ENCODE results near the gene RAB6B. TPM values are rescaled to one million over a fixed set of nuclear protein-coding genes. Genes with fewer than 3 reads are reported as not detected.

The RAB6B gene
- total RNA-seq, 1 donor from 2014 or later = 25.7 TPM

- H3K36me3 Mint-ChIP-seq (ENCODE audit: low read depth) = peaks cover 10% of the 10 kb centered on the region
- no peak overlapping the region for H3K4me3 Mint-ChIP-seq (ENCODE audit: unreplicated experiment)
- H3K9me3 Mint-ChIP-seq (ENCODE audit: low read depth) = no peaks in the 10 kb centered on the region
- DNase-seq (ENCODE audit: low spot score) = no peak
- H3K27ac Mint-ChIP-seq (ENCODE audit: unreplicated experiment) = no peak overlapping the region
- peaks cover 21% of the 10 kb centered on the region for H3K4me1 Mint-ChIP-seq (ENCODE audit: low read depth)
- no peaks in the 10 kb centered on the region for H3K27me3 Mint-ChIP-seq (ENCODE audit: low read depth)
- no peak for TF ChIP-seq CTCF (IDR thresholded peaks at IDR 0.05)
Measured at GRCh38 chr3:133857767-133858166, 37.9 kb downstream of the RAB6B start.

- H3K4me1 Mint-ChIP-seq (ENCODE audit: low read depth) = peaks cover 22% of the 10 kb centered on the region
- TF ChIP-seq CTCF (IDR thresholded peaks at IDR 0.05) = no peak
- H3K27me3 Mint-ChIP-seq (ENCODE audit: low read depth) = no peaks in the 10 kb centered on the region
- H3K27ac Mint-ChIP-seq (ENCODE audit: unreplicated experiment) = no peak overlapping the region
- no peak for DNase-seq (ENCODE audit: low spot score)
- no peaks in the 10 kb centered on the region for H3K9me3 Mint-ChIP-seq (ENCODE audit: low read depth)
- H3K36me3 Mint-ChIP-seq (ENCODE audit: low read depth) = peaks cover 3% of the 10 kb centered on the region
- H3K4me3 Mint-ChIP-seq (ENCODE audit: unreplicated experiment) = no peak overlapping the region
Measured at GRCh38 chr3:133856316-133856715, 39.4 kb downstream of the RAB6B start.

- no peak overlapping the region for H3K4me3 Mint-ChIP-seq (ENCODE audit: unreplicated experiment)
- no peaks in the 10 kb centered on the region for H3K9me3 Mint-ChIP-seq (ENCODE audit: low read depth)
- DNase-seq (ENCODE audit: low spot score) = no peak
- no peak overlapping the region for H3K27ac Mint-ChIP-seq (ENCODE audit: unreplicated experiment)
- H3K4me1 Mint-ChIP-seq (ENCODE audit: low read depth) = peaks cover 22% of the 10 kb centered on the region
- TF ChIP-seq CTCF (IDR thresholded peaks at IDR 0.05) = no peak
- H3K36me3 Mint-ChIP-seq (ENCODE audit: low read depth) = peaks cover 1% of the 10 kb centered on the region
- H3K27me3 Mint-ChIP-seq (ENCODE audit: low read depth) = no peaks in the 10 kb centered on the region
Measured at GRCh38 chr3:133855772-133856171, 39.9 kb downstream of the RAB6B start.

GRCh38 chr3:133855002-133855370, 40.7 kb downstream of the RAB6B start:
- H3K4me1 Mint-ChIP-seq (ENCODE audit: low read depth) = peaks cover 22% of the 10 kb centered on the region
- H3K36me3 Mint-ChIP-seq (ENCODE audit: low read depth) = peaks cover 1% of the 10 kb centered on the region
- H3K27me3 Mint-ChIP-seq (ENCODE audit: low read depth) = no peaks in the 10 kb centered on the region

GRCh38 chr3:133854264-133855001, 41.2 kb downstream of the RAB6B start:
- no peak overlapping the region for H3K27ac Mint-ChIP-seq (ENCODE audit: unreplicated experiment)
- TF ChIP-seq CTCF (IDR thresholded peaks at IDR 0.05) = no peak
- no peaks in the 10 kb centered on the region for H3K9me3 Mint-ChIP-seq (ENCODE audit: low read depth)
- no peak overlapping the region for H3K4me3 Mint-ChIP-seq (ENCODE audit: unreplicated experiment)
- DNase-seq (ENCODE audit: low spot score) = no peak
- peaks cover 1% of the 10 kb centered on the region for H3K36me3 Mint-ChIP-seq (ENCODE audit: low read depth)
- no peaks in the 10 kb centered on the region for H3K27me3 Mint-ChIP-seq (ENCODE audit: low read depth)
- peaks cover 22% of the 10 kb centered on the region for H3K4me1 Mint-ChIP-seq (ENCODE audit: low read depth)

More at GRCh38 chr3:133855002-133855370, 40.7 kb downstream of the RAB6B start:
- no peak for TF ChIP-seq CTCF (IDR thresholded peaks at IDR 0.05)
- Mint-ChIP-seq H3K4me3 (ENCODE audit: unreplicated experiment) (no peak overlapping the region), H3K27ac (ENCODE audit: unreplicated experiment) (no peak overlapping the region), H3K9me3 (ENCODE audit: low read depth) (no peaks in the 10 kb centered on the region)
- no peak for DNase-seq (ENCODE audit: low spot score)
